ENCODE measurements around the gene CCNY. TPM values are rescaled to one million over a fixed set of nuclear protein-coding genes. Genes with fewer than 3 reads are reported as not detected.

The CCNY gene
- total RNA-seq, 1 experiment from 2014 or later = 62.2 TPM

GRCh38 chr10:35434533-35434932 lies 98.2 kb downstream of the CCNY start:
- RAD21 ChIA-PET (ENCODE audit: low non-redundant PET in 1 of 2, low total read pairs in 2 of 2, uncharacterized antibody in 2 of 2, unreplicated experiment in 2 of 2) = no interaction called here
- CTCF ChIA-PET = no interaction called here
- no peak for TF ChIP-seq EZH2phosphoT487 (IDR thresholded peaks at IDR 0.05; ENCODE audit: borderline replicate concordance)
- no peak for TF ChIP-seq YY1 (IDR thresholded peaks at IDR 0.05; ENCODE audit: extremely low read depth, insufficient replicate concordance, low read depth, low read length)
- TF ChIP-seq JUND (IDR thresholded peaks at IDR 0.05) = no peak
- no peak for TF ChIP-seq MAX (IDR thresholded peaks at IDR 0.05)
- TF ChIP-seq POLR2A (IDR thresholded peaks at IDR 0.05; ENCODE audit: borderline replicate concordance, extremely low read depth, insufficient read depth, insufficient read length) = no peak
- TF ChIP-seq RAD21 (IDR thresholded peaks at IDR 0.05; ENCODE audit: low read depth) = no peak
- no peak for TF ChIP-seq TCF7L2 (IDR thresholded peaks at IDR 0.05; ENCODE audit: borderline replicate concordance, extremely low read depth, insufficient read depth, insufficient read length)
- TF ChIP-seq ZNF274 (IDR thresholded peaks at IDR 0.05; ENCODE audit: low read depth, low read length) = no peak
- TF ChIP-seq ELF1 (IDR thresholded peaks at IDR 0.05; ENCODE audit: borderline replicate concordance, low read depth) = no peak
- TF ChIP-seq EGR1 (IDR thresholded peaks at IDR 0.05; ENCODE audit: low read depth) = no peak
- H2AFZ ChIP-seq (ENCODE audit: low read depth, low read length, poor library complexity, severe bottlenecking) = no peak overlapping the region
- POLR2A ChIA-PET = no interaction called here
- no peak overlapping the region for H3K27ac ChIP-seq (ENCODE audit: low read depth, low read length)
- no peak overlapping the region for H3K9ac ChIP-seq (ENCODE audit: low read length)
- H3K9me2 ChIP-seq (ENCODE audit: insufficient read depth) = no peaks in the 10 kb centered on the region; the same call in 1 of the 2 replicates
- no peaks in the 10 kb centered on the region; a peak in 2 of 4 replicates for H3K9me3 ChIP-seq (ENCODE audit: control insufficient read depth in 1 of 2, insufficient read depth in 1 of 2, low read depth in 1 of 2, low read length in 2 of 2)
- peaks cover 78% of the 10 kb centered on the region for H3K79me2 ChIP-seq (ENCODE audit: insufficient read depth, low read length)
- BruUV-seq (replicated peaks) = no TSS peak
- intact Hi-C loops (cut with micrococcal nuclease) = no loop called here
- no peaks in the 10 kb centered on the region for H3K27me3 ChIP-seq (ENCODE audit: insufficient read depth, low read length)
- H3K4me2 ChIP-seq (ENCODE audit: low read length) = no peak overlapping the region
- ATAC-seq (no peak), DNase-seq (ENCODE audit: low read depth, low spot score) (no peak)
- H3K4me3 ChIP-seq (replicated peaks in 1 of 2; ENCODE audit: low read depth in 1 of 2, low read length in 2 of 2) = no peak overlapping the region
- H4K20me1 ChIP-seq (ENCODE audit: insufficient read depth) = no peaks in the 10 kb centered on the region
- H3K4me1 ChIP-seq (ENCODE audit: control insufficient read depth in 1 of 2, insufficient read depth in 2 of 2, low read length in 2 of 2) = 0 out of 4 replicates have a peak, but pooled peaks cover 0 to 3% of the 10 kb centered on the region in 2 experiments
- no peaks in the 10 kb centered on the region for H3K36me3 ChIP-seq (ENCODE audit: control insufficient read depth in 1 of 2, insufficient read depth in 2 of 2, low read length in 2 of 2)

- Histone ChIP-seq H3K36me3 (ENCODE audit: control insufficient read depth in 1 of 2, insufficient read depth in 2 of 2, low read length in 2 of 2) (no peaks in the 10 kb centered on the region), H3K4me3 (replicated peaks in 1 of 2; ENCODE audit: low read depth in 1 of 2, low read length in 2 of 2) (no peak overlapping the region), H2AFZ (ENCODE audit: low read depth, low read length, poor library complexity, severe bottlenecking) (no peak overlapping the region), H3K9ac (ENCODE audit: low read length) (no peak overlapping the region), H4K20me1 (ENCODE audit: insufficient read depth) (no peaks in the 10 kb centered on the region), H3K79me2 (ENCODE audit: insufficient read depth, low read length) (peaks cover 82% of the 10 kb centered on the region), H3K27ac (ENCODE audit: low read depth, low read length) (no peak overlapping the region), H3K9me2 (ENCODE audit: insufficient read depth) (no peaks in the 10 kb centered on the region; the same call in 1 of the 2 replicates), H3K9me3 (ENCODE audit: control insufficient read depth in 1 of 2, insufficient read depth in 1 of 2, low read depth in 1 of 2, low read length in 2 of 2) (no peaks in the 10 kb centered on the region; a peak in 2 of 4 replicates), H3K4me1 (ENCODE audit: control insufficient read depth in 1 of 2, insufficient read depth in 2 of 2, low read length in 2 of 2) (0 out of 4 replicates have a peak, but pooled peaks cover 0 to 3% of the 10 kb centered on the region in 2 experiments), H3K27me3 (ENCODE audit: insufficient read depth, low read length) (no peaks in the 10 kb centered on the region), H3K4me2 (ENCODE audit: low read length) (no peak overlapping the region)
- ChIA-PET POLR2A (no interaction called here), CTCF (no interaction called here), RAD21 (ENCODE audit: low non-redundant PET in 1 of 2, low total read pairs in 2 of 2, uncharacterized antibody in 2 of 2, unreplicated experiment in 2 of 2) (no interaction called here)
- no TSS peak for BruUV-seq (replicated peaks)
- intact Hi-C loops (cut with micrococcal nuclease) = no loop called here
- no peak for DNase-seq (ENCODE audit: low read depth, low spot score)
- no peak for ATAC-seq
- TF ChIP-seq ZFX (IDR thresholded peaks at IDR 0.05) = no peak
- TF ChIP-seq REST (IDR thresholded peaks at IDR 0.05; ENCODE audit: low read depth) = no peak
- TF ChIP-seq CTCF (IDR thresholded peaks at IDR 0.05 in 2 of 3, conservative IDR thresholded peaks at IDR 0.05 in 1 of 3; ENCODE audit: borderline replicate concordance in 1 of 3, insufficient read depth in 1 of 3, low read depth in 2 of 3, low read length in 2 of 3) = no peak
- no peak for TF ChIP-seq SRF (IDR thresholded peaks at IDR 0.05; ENCODE audit: low read depth)
- TF ChIP-seq YY1 (IDR thresholded peaks at IDR 0.05; ENCODE audit: extremely low read depth, insufficient replicate concordance, low read depth, low read length) = no peak
- TF ChIP-seq EZH2 (IDR thresholded peaks at IDR 0.05) = no peak
- no peak for TF ChIP-seq POLR2AphosphoS5 (IDR thresholded peaks at IDR 0.05; ENCODE audit: low read depth, low read length)
Observed at GRCh38 chr10:35435824-35436223, 99.5 kb downstream of the CCNY start.

Measured in HCT116 (cell line).